NCI-H146 (cell line): ENCODE results near the gene UROC1.
"Not testable (repeated sequence)": the region's sequence is repeated elsewhere in the genome, so short reads cannot be mapped to it uniquely, and the experiment has no call there.

Source experiments
- DNase-seq: peaks from one replicate; lab custom pipeline; 2025; lab: John Stamatoyannopoulos, UW

UROC1 gene

DNA sequence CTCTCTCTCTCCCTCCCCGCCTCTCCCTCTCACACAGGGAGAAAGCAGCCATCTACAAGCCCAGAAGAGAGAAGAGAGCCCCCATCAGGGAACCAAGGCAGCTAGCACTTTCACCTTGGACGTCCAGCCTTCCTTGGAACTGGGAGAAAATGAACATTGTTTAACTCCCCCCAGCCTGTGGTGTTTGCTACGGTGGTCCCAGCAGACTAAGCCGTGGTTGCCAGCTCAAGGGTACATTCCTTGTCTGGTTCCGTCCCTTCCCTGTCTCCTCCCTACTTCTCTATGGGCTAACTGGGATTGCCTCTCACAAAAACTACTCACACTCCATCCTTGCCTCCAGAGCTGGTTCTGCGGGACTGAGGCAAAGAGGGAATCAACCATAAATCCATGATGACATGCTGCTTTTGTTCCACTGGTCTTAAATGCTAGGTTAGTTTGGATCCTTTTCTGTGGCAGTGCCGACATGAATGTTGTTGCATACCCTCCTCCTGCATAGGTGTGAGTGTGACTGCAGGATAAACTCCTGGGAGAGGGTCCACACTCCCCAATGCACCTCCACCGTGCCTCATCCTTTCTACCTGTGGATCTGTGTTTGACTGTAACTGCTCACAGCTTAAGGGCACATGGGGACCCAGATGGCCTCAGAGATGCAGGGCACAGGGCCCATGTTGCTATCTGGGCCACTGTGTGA is 29.1 kb upstream of the UROC1 start:
- no peak for DNase-seq

DNA sequence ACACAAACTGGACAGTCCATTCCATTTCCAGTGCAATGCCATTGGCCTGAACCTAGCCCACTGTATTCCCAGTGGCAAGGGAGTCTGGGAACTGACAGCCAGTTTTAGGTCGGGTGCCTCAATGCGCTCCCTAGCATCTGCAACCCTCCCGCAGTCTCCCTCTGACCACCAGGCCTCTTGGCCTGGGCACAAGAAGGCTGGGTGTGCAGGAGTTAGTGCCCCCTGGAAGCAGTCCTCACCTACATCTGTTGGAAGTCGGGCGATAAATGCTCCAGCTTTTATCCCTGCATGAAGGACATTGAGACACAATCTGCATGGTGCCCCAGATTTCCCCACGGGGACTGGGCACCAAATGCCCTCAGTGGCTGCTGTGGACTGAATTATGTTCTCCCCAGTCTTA is 28.4 kb upstream of the UROC1 start:
- no peak for DNase-seq

DNA sequence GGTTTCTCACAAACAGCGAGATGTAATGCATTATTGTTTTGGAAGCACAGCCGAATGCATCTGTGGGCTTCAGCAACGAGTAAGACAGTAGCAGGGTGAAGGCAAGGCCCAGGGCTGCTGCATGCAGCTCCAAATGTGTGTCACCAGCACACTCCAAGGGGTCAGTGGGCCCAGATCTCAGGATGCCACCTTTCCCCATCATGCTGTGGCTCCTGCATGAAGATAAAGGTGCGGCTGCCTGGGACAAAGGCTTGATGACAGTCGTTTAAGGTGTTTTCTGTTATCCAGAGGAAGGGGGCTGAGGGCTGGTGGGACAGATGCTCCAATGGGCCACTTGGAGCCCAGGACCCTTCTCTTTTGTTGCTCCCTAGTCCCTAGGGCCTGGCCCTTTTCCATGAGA is 28.0 kb upstream of the UROC1 start:
- DNase-seq, result no peak

- DNase-seq, result peak; percentile 97
These were observed 27.2 kb upstream of the UROC1 start for GRCh38 chr3:126544596-126545281.

GRCh38 chr3:126543457-126544061 is 26.0 kb upstream of the UROC1 start:
- DNase-seq, result no peak

DNA sequence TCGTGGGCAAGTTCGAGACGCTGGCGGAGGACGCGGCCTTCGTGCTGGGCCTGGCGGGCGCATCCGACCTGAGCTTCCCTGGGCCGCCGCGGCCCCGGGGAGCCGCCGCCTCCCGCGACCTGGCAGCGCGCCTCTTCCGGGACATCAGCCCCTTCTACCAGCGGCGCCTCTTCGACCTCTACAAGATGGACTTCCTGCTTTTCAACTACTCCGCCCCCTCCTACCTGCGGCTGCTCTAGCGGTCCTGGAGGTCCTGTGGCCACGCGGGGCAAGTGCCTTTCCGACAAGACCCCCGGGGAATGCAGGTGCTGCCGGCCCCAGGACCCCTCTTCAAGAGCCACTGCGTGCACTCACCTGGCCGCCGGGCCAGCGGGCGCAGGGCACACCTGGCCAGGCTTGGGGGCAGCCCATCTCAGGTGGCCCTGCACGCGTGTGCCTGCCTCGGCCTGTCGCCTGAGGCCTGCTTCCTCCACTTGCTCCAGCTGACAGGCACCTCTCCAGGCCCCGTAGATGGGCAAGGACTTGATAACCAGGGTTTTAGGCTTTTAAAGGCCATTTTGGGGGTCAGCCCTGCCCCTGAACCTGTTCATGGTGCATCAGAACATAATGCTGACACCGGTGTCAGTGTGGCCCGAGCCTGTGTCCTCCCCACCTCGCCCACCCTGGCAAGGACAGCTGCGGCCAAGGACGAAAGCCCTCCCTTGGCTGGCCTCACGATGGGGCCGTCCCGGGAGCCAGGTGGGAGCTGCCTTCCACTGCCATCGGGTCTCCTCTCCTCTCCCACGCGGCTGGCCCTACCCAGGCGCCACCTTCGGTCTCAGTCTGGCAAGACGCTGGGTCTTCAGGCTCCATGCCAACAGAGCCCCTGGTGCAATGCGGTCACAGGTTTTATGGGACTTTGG is 25.0 kb upstream of the UROC1 start:
- DNase-seq, result no peak

DNA sequence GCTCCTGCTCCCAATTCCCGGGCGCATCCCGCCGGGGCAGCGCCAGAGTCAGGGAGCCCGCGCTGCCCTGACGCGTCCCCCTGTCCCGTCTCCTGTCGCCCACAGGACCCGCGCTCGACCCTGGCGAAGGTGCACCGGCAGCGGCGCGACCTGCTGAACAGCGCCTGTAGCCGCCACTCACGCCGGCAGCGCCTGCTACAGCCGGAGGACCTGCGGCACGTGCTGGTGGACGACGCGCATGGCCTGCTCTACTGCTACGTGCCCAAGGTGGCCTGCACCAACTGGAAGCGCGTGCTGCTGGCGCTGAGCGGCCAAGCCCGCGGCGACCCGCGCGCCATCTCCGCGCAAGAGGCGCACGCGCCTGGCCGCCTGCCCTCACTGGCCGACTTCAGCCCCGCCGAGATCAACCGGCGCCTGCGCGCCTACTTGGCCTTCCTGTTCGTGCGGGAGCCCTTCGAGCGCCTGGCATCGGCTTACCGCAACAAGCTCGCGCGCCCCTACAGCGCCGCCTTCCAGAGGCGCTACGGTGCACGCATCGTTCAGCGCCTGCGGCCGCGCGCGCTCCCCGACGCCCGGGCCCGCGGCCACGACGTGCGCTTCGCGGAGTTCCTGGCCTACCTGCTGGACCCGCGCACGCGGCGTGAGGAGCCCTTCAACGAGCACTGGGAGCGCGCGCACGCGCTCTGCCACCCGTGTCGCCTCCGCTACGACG is 24.2 kb upstream of the UROC1 start:
- no peak for DNase-seq

- no peak for DNase-seq
These were observed 23.5 kb upstream of the UROC1 start for GRCh38 chr3:126540951-126541627.

GRCh38 chr3:126540342-126540849 is 22.8 kb upstream of the UROC1 start:
- no peak for DNase-seq

DNA sequence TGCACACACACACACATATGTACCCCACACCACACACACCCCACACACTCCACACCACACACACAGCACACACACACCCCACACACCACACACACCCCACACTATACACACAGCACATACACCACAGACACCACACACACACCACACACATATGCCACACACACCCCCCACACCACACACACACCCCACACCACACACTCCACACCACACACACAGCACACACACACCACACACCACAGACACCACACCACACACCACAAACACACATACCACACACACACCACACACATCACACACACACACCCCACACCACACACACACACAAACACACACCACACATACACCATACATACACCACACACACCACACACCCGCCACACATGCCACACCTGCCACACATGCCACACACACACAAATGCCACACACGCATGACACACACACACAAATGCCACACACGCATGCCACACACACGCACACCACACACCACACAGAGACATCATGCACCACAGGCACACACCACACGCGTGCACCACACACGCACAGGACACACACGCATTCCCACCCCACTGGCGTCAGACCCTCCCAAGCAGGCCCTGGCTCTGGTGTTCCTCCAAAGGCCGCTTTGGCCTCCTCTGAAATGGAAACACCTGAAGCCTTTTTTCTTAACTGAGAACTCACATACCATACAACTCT is 22.1 kb upstream of the UROC1 start:
- DNase-seq, result no peak

- DNase-seq, result no peak
These were observed 21.4 kb upstream of the UROC1 start for GRCh38 chr3:126538966-126539365.

DNA sequence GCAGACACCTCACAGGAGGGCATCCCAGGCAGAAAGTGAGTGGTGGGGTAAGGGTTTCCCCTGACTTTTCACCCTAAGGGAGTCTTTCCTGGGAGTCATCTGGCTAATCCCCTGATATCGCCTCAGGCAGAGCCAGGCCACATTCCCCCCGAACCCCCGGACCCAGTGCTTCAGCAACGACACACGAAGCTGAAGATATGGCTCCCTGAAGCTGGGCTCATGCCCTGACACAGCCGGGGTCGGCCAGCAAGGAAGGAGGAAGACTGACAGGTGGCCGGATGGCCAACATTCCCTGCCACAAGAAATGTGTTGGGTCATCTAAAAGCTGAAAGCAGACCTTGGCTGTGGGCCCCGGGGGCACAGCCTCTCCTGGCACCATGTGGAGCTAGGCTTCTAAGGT is 20.7 kb upstream of the UROC1 start:
- DNase-seq, result no peak

- DNase-seq, result no peak
These were observed 20.2 kb upstream of the UROC1 start for GRCh38 chr3:126537730-126538281.

- no peak for DNase-seq
These were observed 19.6 kb upstream of the UROC1 start for GRCh38 chr3:126537116-126537729.

GRCh38 chr3:126536126-126536525 is 18.6 kb upstream of the UROC1 start:
- DNase-seq, result no peak

DNA sequence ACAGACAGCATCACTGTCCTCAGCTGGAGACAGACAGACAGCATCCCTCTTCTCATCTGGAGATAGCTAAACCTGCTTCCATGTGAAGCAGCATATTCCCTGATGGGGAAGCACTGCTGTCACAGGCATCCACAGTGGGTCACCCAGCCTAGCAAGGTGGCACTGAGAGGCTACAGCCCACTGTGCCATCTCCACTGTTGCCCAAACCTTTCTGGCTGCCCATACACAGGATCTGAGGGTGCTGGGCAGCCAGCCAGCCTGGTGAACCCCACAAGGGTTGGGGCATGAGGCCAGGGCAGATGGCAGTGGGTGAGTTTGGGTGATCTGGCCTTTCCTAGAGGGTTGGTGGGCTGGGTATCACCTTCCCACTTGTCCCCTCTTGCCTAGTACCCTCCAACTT is 18.1 kb upstream of the UROC1 start:
- no peak for DNase-seq

GRCh38 chr3:126534716-126535115 is 17.1 kb upstream of the UROC1 start:
- not testable (repeated sequence) for DNase-seq

GRCh38 chr3:126533506-126533905 is 15.9 kb upstream of the UROC1 start:
- no peak for DNase-seq

DNA sequence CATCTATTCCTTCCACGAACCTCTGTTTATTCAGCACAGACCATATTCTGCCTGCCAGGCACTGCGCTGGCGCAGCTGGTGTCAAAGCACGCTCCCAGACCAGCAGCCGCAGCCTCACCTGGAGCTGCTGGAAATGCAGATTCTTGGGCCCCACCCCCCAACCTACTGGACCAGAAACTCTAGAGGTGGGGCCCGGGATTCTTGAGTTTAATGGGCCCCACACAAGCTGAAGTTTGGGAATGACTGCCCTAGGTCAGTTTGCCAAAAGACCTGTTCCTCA is 13.4 kb upstream of the UROC1 start:
- no peak for DNase-seq
